Lower leg skin (tissue), 3 donors: ENCODE measurements around the gene CUL1.

Source experiments
- POLR2A ChIP-seq, 2 donors: fragments of 450-650 bp; IDR thresholded peaks; one replicate each; pipeline ENCODE4 v1.6.1; 2016 to 2017; ENCODE audit warnings: antibody characterized with exemption in 2 of 2, mild to moderate bottlenecking in 1 of 2, moderate library complexity in 1 of 2
- TF ChIP-seq, protein P1 (sequence below), 3 donors: fragments of 450-650 bp; IDR thresholded peaks; one replicate each; pipeline ENCODE4 v1.5.1; 2016; ENCODE audit warnings: antibody characterized with exemption in 3 of 3, mild to moderate bottlenecking in 3 of 3, moderate library complexity in 2 of 3

DNA sequence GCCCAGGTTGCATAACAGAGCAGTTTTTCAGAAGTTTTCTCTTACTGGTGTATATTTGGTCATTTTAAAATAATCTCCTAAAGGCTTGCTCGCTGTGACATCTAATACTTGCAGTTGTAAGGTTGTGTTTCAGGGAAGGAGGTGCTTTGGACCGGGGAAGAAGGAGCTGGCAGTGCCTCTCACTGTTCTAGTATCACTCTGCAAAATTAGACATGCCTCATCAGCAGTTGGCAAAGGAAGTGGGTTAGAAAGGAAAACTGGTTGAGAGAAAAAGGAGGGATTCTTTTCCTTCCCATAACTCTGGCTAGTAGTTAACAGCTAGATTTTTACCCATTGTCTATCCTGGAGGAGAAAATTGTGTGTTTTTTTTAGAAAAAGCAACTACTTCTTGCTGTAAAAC lies 34.8 kb downstream of the CUL1 start:
- TF ChIP-seq POLR2A (IDR thresholded peaks at IDR 0.05) = no peak
- TF ChIP-seq, protein P1, sequence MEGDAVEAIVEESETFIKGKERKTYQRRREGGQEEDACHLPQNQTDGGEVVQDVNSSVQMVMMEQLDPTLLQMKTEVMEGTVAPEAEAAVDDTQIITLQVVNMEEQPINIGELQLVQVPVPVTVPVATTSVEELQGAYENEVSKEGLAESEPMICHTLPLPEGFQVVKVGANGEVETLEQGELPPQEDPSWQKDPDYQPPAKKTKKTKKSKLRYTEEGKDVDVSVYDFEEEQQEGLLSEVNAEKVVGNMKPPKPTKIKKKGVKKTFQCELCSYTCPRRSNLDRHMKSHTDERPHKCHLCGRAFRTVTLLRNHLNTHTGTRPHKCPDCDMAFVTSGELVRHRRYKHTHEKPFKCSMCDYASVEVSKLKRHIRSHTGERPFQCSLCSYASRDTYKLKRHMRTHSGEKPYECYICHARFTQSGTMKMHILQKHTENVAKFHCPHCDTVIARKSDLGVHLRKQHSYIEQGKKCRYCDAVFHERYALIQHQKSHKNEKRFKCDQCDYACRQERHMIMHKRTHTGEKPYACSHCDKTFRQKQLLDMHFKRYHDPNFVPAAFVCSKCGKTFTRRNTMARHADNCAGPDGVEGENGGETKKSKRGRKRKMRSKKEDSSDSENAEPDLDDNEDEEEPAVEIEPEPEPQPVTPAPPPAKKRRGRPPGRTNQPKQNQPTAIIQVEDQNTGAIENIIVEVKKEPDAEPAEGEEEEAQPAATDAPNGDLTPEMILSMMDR (IDR thresholded peaks at IDR 0.05) = no peak
